GM03348 (cell line): ENCODE results near the gene LIN9.

Source experiments
- DNase-seq: peaks from one replicate; pipeline ENCODE4 v3.0.0; 2012; ENCODE audit warnings: low spot score

LIN9 gene

GRCh38 chr1:226320930-226321329 is 12.0 kb upstream of the LIN9 start:
- DNase-seq: no peak

GRCh38 chr1:226318471-226318870 is 9.5 kb upstream of the LIN9 start:
- DNase-seq: no peak

GRCh38 chr1:226314055-226314454 is 5.1 kb upstream of the LIN9 start:
- DNase-seq: no peak

- DNase-seq: no peak
Measured at GRCh38 chr1:226312065-226312464, 3.1 kb upstream of the LIN9 start.

- DNase-seq: no peak
Measured at GRCh38 chr1:226311376-226311775, 2.4 kb upstream of the LIN9 start.

GRCh38 chr1:226310637-226311195 is 1.8 kb upstream of the LIN9 start:
- DNase-seq: no peak

- DNase-seq: no peak
Measured at GRCh38 chr1:226310245-226310540, 1.2 kb upstream of the LIN9 start.

- peak; percentile 51 for DNase-seq
Measured at GRCh38 chr1:226309398-226310244, 657 bp upstream of the LIN9 start.

GRCh38 chr1:226308166-226308722 is 720 bp downstream of the LIN9 start:
- DNase-seq: no peak

GRCh38 chr1:226306425-226306824 is 2.5 kb downstream of the LIN9 start:
- DNase-seq: no peak

GRCh38 chr1:226305184-226305583 is 3.8 kb downstream of the LIN9 start:
- no peak for DNase-seq

- no peak for DNase-seq
Measured at GRCh38 chr1:226304291-226304955, 4.5 kb downstream of the LIN9 start.

- no peak for DNase-seq
Measured at GRCh38 chr1:226302731-226303130, 6.2 kb downstream of the LIN9 start.

- no peak for DNase-seq
Measured at GRCh38 chr1:226296911-226297310, 12.1 kb downstream of the LIN9 start.

GRCh38 chr1:226293553-226293920 is 15.4 kb downstream of the LIN9 start:
- DNase-seq: no peak

- no peak for DNase-seq
Measured at GRCh38 chr1:226292874-226293552, 16.0 kb downstream of the LIN9 start.

GRCh38 chr1:226287587-226287986 is 21.4 kb downstream of the LIN9 start:
- DNase-seq: no peak

- no peak for DNase-seq
Measured at GRCh38 chr1:226281058-226281457, 27.9 kb downstream of the LIN9 start.

- DNase-seq: no peak
Measured at GRCh38 chr1:226279498-226279897, 29.5 kb downstream of the LIN9 start.

GRCh38 chr1:226277897-226278296 is 31.1 kb downstream of the LIN9 start:
- DNase-seq: no peak

GRCh38 chr1:226276987-226277386 is 32.0 kb downstream of the LIN9 start:
- DNase-seq: no peak

- DNase-seq: no peak
Measured at GRCh38 chr1:226276077-226276682, 32.8 kb downstream of the LIN9 start.
